Astrocyte (in vitro differentiated cells and primary cell): ENCODE results near the gene HSPA9. TPM values are rescaled to one million over a fixed set of nuclear protein-coding genes. Genes with fewer than 3 reads are reported as not detected.
A peak's percentile ranks its signal among the peaks of the same experiment; 100 is the strongest.

Experiments
- DNase-seq: peaks from one replicate; pipeline ENCODE4 v3.0.0-alpha.2; 2010; ENCODE audit warnings: low read depth
- FAIRE-seq: peaks from 2 replicates; lab custom pipeline; 2011; peaks lifted over from hg19 to GRCh38; lab: Jason Lieb, UNC
- H2AFZ ChIP-seq: 2 replicates; pipeline ENCODE4 v1.6.0; 2012; ENCODE audit warnings: low read depth, low read length, inconsistent platforms
- H3K27ac ChIP-seq: 2 replicates; pipeline ENCODE4 v1.5.1; 2011; ENCODE audit warnings: low read depth, low read length, inconsistent platforms
- H3K27me3 ChIP-seq: 2 replicates; pipeline ENCODE4 v1.6.0; 2011; ENCODE audit warnings: low read length, inconsistent platforms; ENCODE audit not compliant: insufficient read depth
- H3K36me3 ChIP-seq: 2 replicates; pipeline ENCODE4 v1.5.1; 2011; ENCODE audit warnings: low read length, inconsistent platforms; ENCODE audit not compliant: insufficient read depth
- H3K4me1 ChIP-seq: 2 replicates; pipeline ENCODE4 v1.5.1; 2011; ENCODE audit warnings: low read length, inconsistent platforms; ENCODE audit not compliant: insufficient read depth
- H3K4me2 ChIP-seq: 2 replicates; pipeline ENCODE4 v1.6.0; 2012; ENCODE audit warnings: low read length, inconsistent platforms
- H3K4me3 ChIP-seq: 2 replicates; pipeline ENCODE4 v1.5.1; 2011; ENCODE audit warnings: low read depth, mild to moderate bottlenecking, low read length, inconsistent platforms; ENCODE audit not compliant: insufficient read depth
- H3K79me2 ChIP-seq: 2 replicates; pipeline ENCODE4 v1.6.0; 2012; ENCODE audit warnings: mild to moderate bottlenecking, low read length, inconsistent platforms; ENCODE audit not compliant: insufficient read depth
- H3K9ac ChIP-seq: 2 replicates; pipeline ENCODE4 v1.6.0; 2012; ENCODE audit warnings: mild to moderate bottlenecking, low read length, inconsistent platforms
- H3K9me3 ChIP-seq: 2 replicates; pipeline ENCODE4 v1.5.1; 2012; ENCODE audit warnings: low read depth, mild to moderate bottlenecking, low read length, inconsistent platforms; ENCODE audit not compliant: insufficient read depth
- H4K20me1 ChIP-seq: 2 replicates; pipeline ENCODE4 v1.6.0; 2012; ENCODE audit warnings: low read length, inconsistent platforms; ENCODE audit not compliant: insufficient read depth
- H3K27ac Mint-ChIP-seq: one replicate; pipeline ENCODE4 v1.8.0; 2021; ENCODE audit warnings: mild to moderate bottlenecking, mixed read lengths; ENCODE audit not compliant: unreplicated experiment
- H3K27me3 Mint-ChIP-seq: one replicate; pipeline ENCODE4 v1.8.0; 2021; ENCODE audit warnings: low read depth, mixed read lengths; ENCODE audit not compliant: unreplicated experiment
- H3K36me3 Mint-ChIP-seq: one replicate; pipeline ENCODE4 v1.8.0; 2021; ENCODE audit warnings: low read depth, mixed read lengths; ENCODE audit not compliant: unreplicated experiment
- H3K4me1 Mint-ChIP-seq: one replicate; pipeline ENCODE4 v1.8.0; 2021; ENCODE audit warnings: low read depth, mixed read lengths; ENCODE audit not compliant: unreplicated experiment
- H3K4me3 Mint-ChIP-seq: one replicate; pipeline ENCODE4 v1.8.0; 2021; ENCODE audit warnings: mild to moderate bottlenecking, moderate library complexity, mixed read lengths; ENCODE audit not compliant: unreplicated experiment
- H3K9me3 Mint-ChIP-seq: one replicate; pipeline ENCODE4 v1.8.0; 2021; ENCODE audit warnings: mild to moderate bottlenecking, mixed read lengths; ENCODE audit not compliant: unreplicated experiment
- CTCF ChIP-seq: IDR thresholded peaks from 2 replicates; pipeline ENCODE4 v1.5.1; 2011; ENCODE audit warnings: low read depth, mild to moderate bottlenecking, inconsistent platforms, low read length, moderate library complexity; ENCODE audit not compliant: insufficient read depth
- EZH2 ChIP-seq: IDR thresholded peaks from 2 replicates; pipeline ENCODE4 v1.6.1; 2012; ENCODE audit warnings: mild to moderate bottlenecking, low read length, inconsistent platforms; ENCODE audit not compliant: insufficient read depth
- total RNA-seq: library from RNA; stranded (reverse); gene quantifications from 2 replicates; pipeline ENCODE4 v1.2.1, GENCODE V29; 2021

The HSPA9 gene
- total RNA-seq, 1 donor from 2014 or later: 266 TPM

- H3K9me3 Mint-ChIP-seq: no peaks in the 10 kb centered on the region
- H3K9me3 ChIP-seq: no peaks in the 10 kb centered on the region
- no peak overlapping the region for H3K9ac ChIP-seq
- peaks cover 14% of the 10 kb centered on the region for H3K4me1 Mint-ChIP-seq
- no peak overlapping the region for H2AFZ ChIP-seq
- no peak overlapping the region for H3K27ac ChIP-seq
- H3K27me3 Mint-ChIP-seq: no peaks in the 10 kb centered on the region
- peaks cover 28% of the 10 kb centered on the region for H3K36me3 ChIP-seq
- no peaks in the 10 kb centered on the region for H3K4me1 ChIP-seq
- H3K36me3 Mint-ChIP-seq: peaks cover 12% of the 10 kb centered on the region
- DNase-seq: no peak
- peak overlapping the region; percentile 18 for H3K27ac Mint-ChIP-seq
- H3K4me2 ChIP-seq: no peak overlapping the region
- H3K4me3 ChIP-seq: no peak overlapping the region
- FAIRE-seq: peak; percentile 17
- peaks cover 82% of the 10 kb centered on the region for H4K20me1 ChIP-seq
- TF ChIP-seq CTCF: no peak
- no peak for TF ChIP-seq EZH2
- no peaks in the 10 kb centered on the region for H3K27me3 ChIP-seq
- peaks cover 99% of the 10 kb centered on the region for H3K79me2 ChIP-seq
- no peak overlapping the region for H3K4me3 Mint-ChIP-seq
Observed at GRCh38 chr5:138528744-138529469, 46.3 kb downstream of the HSPA9 start.

- Histone ChIP-seq H3K4me3 (no peak overlapping the region), H2AFZ (no peak overlapping the region), H3K9me3 (no peaks in the 10 kb centered on the region), H3K27ac (no peak overlapping the region), H3K4me1 (no peaks in the 10 kb centered on the region), H3K79me2 (peaks cover 99% of the 10 kb centered on the region), H4K20me1 (peaks cover 81% of the 10 kb centered on the region), H3K4me2 (no peak overlapping the region), H3K9ac (no peak overlapping the region), H3K36me3 (peaks cover 24% of the 10 kb centered on the region), H3K27me3 (no peaks in the 10 kb centered on the region)
- Mint-ChIP-seq H3K9me3 (no peaks in the 10 kb centered on the region), H3K4me1 (peaks cover 16% of the 10 kb centered on the region), H3K27ac (peak overlapping the region; percentile 13), H3K4me3 (no peak overlapping the region), H3K27me3 (no peaks in the 10 kb centered on the region), H3K36me3 (peaks cover 12% of the 10 kb centered on the region)
- no peak for TF ChIP-seq EZH2
- no peak for TF ChIP-seq CTCF
- no peak for DNase-seq
- FAIRE-seq: no peak
Observed at GRCh38 chr5:138528208-138528607, 47.0 kb downstream of the HSPA9 start.

GRCh38 chr5:138527170-138527569 lies 48.0 kb downstream of the HSPA9 start:
- FAIRE-seq (no peak), DNase-seq (no peak)
- Histone ChIP-seq H3K4me1 (no peaks in the 10 kb centered on the region), H2AFZ (no peak overlapping the region), H3K4me2 (no peak overlapping the region), H3K79me2 (peaks cover 99% of the 10 kb centered on the region), H3K4me3 (no peak overlapping the region), H3K36me3 (peaks cover 19% of the 10 kb centered on the region), H3K9me3 (no peaks in the 10 kb centered on the region), H4K20me1 (peaks cover 81% of the 10 kb centered on the region), H3K27me3 (no peaks in the 10 kb centered on the region), H3K9ac (no peak overlapping the region), H3K27ac (no peak overlapping the region)
- Mint-ChIP-seq H3K4me3 (peak overlapping the region; percentile 51), H3K4me1 (peaks cover 16% of the 10 kb centered on the region), H3K27me3 (no peaks in the 10 kb centered on the region), H3K36me3 (peaks cover 6% of the 10 kb centered on the region), H3K27ac (peak overlapping the region; percentile 86), H3K9me3 (no peaks in the 10 kb centered on the region)
- TF ChIP-seq EZH2: no peak
- TF ChIP-seq CTCF: no peak
